Activated CD4-positive, alpha-beta T cell treated with anti-CD3 and anti-CD28 coated beads, Interleukin-2, amount 10 ng/mL, durations not matched to agents 7 days and 5 days (primary cell): ENCODE measurements around the gene AMMECR1. TPM values are rescaled to one million over a fixed set of nuclear protein-coding genes. Genes with fewer than 3 reads are reported as not detected.

Experiments used
- CTCF ChIA-PET: fragments of 350-600 bp; sonication (Branson Sonifier 250); formaldehyde crosslinking; loops from one replicate; lab custom pipeline; 2021; ENCODE audit warnings: antibody characterized with exemption; lab: Charles Lee
- POLR2A ChIA-PET: fragments of 350-600 bp; sonication (Branson Sonifier 250); formaldehyde crosslinking; loops from one replicate; lab custom pipeline; 2021; ENCODE audit warnings: antibody characterized with exemption; lab: Charles Lee
- DNase-seq: peaks from one replicate; pipeline ENCODE4 v3.0.0-alpha.2; 2020
- H3K27ac Mint-ChIP-seq: one replicate; pipeline ENCODE4 v1.8.0; 2021; ENCODE audit warnings: mild to moderate bottlenecking, moderate library complexity, mixed read lengths
- H3K27me3 Mint-ChIP-seq: one replicate; pipeline ENCODE4 v1.8.0; 2021; ENCODE audit warnings: mixed read lengths
- H3K36me3 Mint-ChIP-seq: one replicate; pipeline ENCODE4 v1.8.0; 2021; ENCODE audit warnings: low read depth, mixed read lengths
- H3K4me1 Mint-ChIP-seq: one replicate; pipeline ENCODE4 v1.8.0; 2021; ENCODE audit warnings: mixed read lengths
- H3K4me3 Mint-ChIP-seq: one replicate; pipeline ENCODE4 v1.8.0; 2021; ENCODE audit warnings: mild to moderate bottlenecking, moderate library complexity, mixed read lengths
- H3K9me3 Mint-ChIP-seq: one replicate; pipeline ENCODE4 v1.8.0; 2021; ENCODE audit warnings: mixed read lengths
- total RNA-seq, 2 experiments: library from RNA; stranded (reverse); gene quantifications; one replicate each; pipeline ENCODE4 v1.2.3, GENCODE V29; 2021

The AMMECR1 gene
- total RNA-seq, 2 experiments from 2014 or later: 8.6 to 9.9 TPM

DNA sequence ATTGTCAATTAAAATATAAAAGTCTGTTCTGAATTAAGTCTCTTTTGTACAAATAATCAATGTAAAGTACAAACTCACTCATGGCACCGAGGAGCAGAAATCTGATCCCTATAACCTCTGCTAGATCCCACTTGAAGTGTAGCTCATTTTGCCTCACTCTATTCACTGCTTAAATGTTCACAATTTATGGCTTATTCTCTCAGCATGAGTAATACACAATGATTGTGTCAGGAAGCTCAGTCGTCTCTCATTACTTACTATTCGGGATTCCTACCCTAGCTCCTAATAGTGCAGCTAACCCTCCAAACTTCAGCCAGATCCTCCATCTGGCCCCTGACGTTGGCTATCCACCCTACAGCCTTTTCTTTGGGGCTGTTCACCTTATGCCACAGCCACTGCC, 4.7 kb upstream of the AMMECR1 start:
- peaks cover 6% of the 10 kb centered on the region for H3K27me3 Mint-ChIP-seq
- H3K4me1 Mint-ChIP-seq: peaks cover 5% of the 10 kb centered on the region
- no peaks in the 10 kb centered on the region for H3K36me3 Mint-ChIP-seq
- ChIA-PET CTCF (interaction anchor here (1.0 to 1.2 kb wide), 2 partner anchors 13 to 34 kb away, joined by 3 read pairs; no protein-coding TSS in a partner anchor), POLR2A (no interaction called here)
- no peak for DNase-seq
- no peaks in the 10 kb centered on the region for H3K9me3 Mint-ChIP-seq
- no peak overlapping the region for H3K27ac Mint-ChIP-seq
- H3K4me3 Mint-ChIP-seq: no peak overlapping the region

DNA sequence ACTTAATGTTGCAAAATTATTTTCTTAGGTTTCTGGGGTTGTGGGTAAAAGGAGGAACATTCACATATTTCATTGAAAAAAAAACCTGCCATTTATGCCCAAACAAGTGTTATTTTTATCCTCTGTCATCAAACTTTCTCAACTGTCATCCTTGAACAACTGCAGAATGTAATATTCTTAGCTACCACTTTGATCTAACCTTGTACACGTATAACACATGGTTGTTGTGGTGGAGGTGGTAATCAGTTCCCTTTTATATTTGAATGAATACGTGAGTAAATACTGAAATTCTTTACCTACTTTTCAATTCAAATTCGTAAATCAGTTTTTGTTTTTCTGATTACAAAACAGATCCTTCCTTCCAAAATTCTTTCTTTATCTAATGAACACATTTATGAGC, 3.8 kb upstream of the AMMECR1 start:
- POLR2A ChIA-PET: no interaction called here

DNA sequence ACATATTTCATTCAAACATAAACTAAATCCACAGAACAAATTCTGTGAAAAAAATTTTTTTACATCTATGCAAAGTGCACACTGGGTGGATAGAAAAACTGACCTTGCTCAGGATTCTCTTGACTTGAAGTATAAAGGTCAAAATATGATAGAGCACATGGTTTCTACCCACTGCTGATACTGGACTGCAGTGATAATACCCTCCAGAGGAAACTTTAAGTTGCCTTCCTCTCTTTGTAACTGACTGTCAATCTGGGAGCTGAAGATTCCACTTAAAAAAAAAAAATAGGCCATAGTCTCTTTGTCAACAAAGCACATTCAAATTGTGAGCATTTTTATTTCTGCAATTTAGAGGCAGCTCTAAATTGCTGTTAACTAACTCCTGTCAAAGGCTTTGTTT, 3.2 kb upstream of the AMMECR1 start:
- no peak for DNase-seq
- peaks cover 6% of the 10 kb centered on the region for H3K4me1 Mint-ChIP-seq
- CTCF ChIA-PET: no interaction called here
- no peak overlapping the region for H3K4me3 Mint-ChIP-seq
- no peak overlapping the region for H3K27ac Mint-ChIP-seq
- no peaks in the 10 kb centered on the region for H3K36me3 Mint-ChIP-seq
- POLR2A ChIA-PET: no interaction called here
- H3K27me3 Mint-ChIP-seq: peaks cover 6% of the 10 kb centered on the region
- no peaks in the 10 kb centered on the region for H3K9me3 Mint-ChIP-seq

More for the DNA sequence above, 3.8 kb upstream of the AMMECR1 start:
- Mint-ChIP-seq H3K4me3 (no peak overlapping the region), H3K4me1 (peaks cover 5% of the 10 kb centered on the region), H3K9me3 (no peaks in the 10 kb centered on the region), H3K27ac (no peak overlapping the region), H3K27me3 (peaks cover 6% of the 10 kb centered on the region), H3K36me3 (no peaks in the 10 kb centered on the region)
- DNase-seq: no peak
- CTCF ChIA-PET: no interaction called here

DNA sequence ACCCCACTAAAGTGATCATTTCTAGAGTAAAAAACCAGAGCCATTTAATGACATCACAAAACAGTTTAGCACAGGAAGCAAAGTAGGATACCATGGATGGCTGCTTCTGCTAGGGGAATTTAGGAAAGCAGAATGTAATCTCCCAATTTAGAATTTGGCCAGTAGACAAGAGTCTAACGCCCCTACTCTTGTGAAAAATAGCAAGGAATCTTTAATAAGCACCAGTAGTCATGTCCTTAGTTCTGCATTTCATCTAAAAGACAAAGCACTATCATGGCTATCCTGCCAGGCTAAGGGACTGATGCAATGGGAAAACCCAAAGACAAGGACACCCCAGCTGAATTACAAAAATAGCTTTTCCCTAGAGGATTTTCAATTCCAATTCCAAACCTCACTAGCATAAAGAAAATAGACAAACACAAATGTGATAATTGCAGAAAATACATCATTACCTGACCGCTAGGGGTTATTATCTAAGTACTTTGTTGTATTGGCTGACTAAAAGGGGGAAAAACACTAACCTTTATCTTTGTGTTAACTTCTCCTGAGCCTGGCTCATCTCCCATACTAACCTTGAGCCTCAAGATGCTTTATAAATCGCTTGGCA, 2.6 kb upstream of the AMMECR1 start:
- H3K4me3 Mint-ChIP-seq: no peak overlapping the region
- ChIA-PET CTCF (no interaction called here), POLR2A (no interaction called here)
- H3K4me1 Mint-ChIP-seq: peaks cover 8% of the 10 kb centered on the region
- H3K27ac Mint-ChIP-seq: no peak overlapping the region
- DNase-seq: no peak
- H3K9me3 Mint-ChIP-seq: no peaks in the 10 kb centered on the region
- H3K36me3 Mint-ChIP-seq: no peaks in the 10 kb centered on the region
- peaks cover 6% of the 10 kb centered on the region for H3K27me3 Mint-ChIP-seq

DNA sequence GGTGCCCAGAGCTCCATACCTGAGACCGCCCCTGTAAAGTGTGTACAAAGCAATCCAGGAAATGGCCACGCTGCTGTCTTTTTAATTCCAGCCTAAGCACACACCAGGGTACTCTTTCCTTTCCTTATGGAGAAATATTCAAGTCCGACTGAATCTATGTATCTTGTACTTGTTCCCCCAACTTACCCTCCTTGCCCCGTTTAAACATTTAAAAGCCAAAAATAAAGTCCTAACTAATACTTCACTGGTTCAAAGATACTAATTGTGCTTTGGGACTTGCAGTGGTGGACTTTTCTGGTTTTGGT, 731 bp upstream of the AMMECR1 start:
- peak overlapping the region; percentile 88 for H3K4me3 Mint-ChIP-seq
- ChIA-PET POLR2A (no interaction called here), CTCF (interaction anchor here (0.9 kb wide), 1 partner anchor 414 kb away, joined by 4 read pairs; no protein-coding TSS in a partner anchor)
- H3K4me1 Mint-ChIP-seq: peaks cover 20% of the 10 kb centered on the region
- H3K27me3 Mint-ChIP-seq: peaks cover 3% of the 10 kb centered on the region
- DNase-seq: no peak
- H3K27ac Mint-ChIP-seq: peak overlapping the region; percentile 92
- no peaks in the 10 kb centered on the region for H3K9me3 Mint-ChIP-seq
- H3K36me3 Mint-ChIP-seq: no peaks in the 10 kb centered on the region

DNA sequence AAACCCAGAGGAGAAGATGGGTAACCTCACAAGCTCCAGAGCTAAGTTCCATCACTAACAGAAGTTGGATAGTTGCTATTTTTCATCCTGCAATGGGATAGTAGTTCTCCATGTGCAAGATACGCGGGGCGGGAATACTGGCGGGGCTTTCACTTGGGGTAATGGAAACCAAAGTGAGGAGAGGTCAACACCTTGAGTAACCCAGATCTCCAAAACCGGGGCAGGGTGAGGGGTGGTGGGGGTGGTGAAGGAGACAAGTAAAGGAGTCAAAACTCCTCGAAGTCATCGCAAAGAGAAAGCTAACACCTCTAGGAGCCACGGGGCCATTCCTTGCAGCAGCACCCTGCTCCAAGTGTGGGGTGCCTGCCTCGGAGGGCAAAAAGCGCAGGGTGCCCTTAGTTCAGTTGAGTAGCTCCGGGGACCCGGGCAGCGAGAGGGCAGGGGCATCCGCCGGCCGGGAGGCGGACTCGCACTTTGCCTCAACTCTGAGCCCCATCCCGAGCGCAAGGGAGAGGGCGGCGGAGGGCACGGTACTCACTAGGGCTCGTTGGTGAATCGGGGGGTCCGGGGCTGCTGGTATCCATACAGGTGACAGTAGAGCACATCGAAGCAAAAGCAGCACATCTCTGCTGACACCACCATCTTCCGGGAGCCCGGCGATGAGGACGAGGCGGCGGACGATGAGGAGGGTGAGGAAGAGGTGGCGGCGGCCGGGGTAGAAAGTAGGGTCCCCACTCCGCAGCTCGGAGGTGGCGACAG, 645 bp downstream of the AMMECR1 start:
- peak overlapping the region; percentile 88 for H3K27ac Mint-ChIP-seq
- H3K4me3 Mint-ChIP-seq: peak overlapping the region; percentile 88
- POLR2A ChIA-PET: interaction anchor here (1.4 kb wide), 1 partner anchor 88 kb away, joined by 7 read pairs; no protein-coding TSS in a partner anchor
- no peaks in the 10 kb centered on the region for H3K9me3 Mint-ChIP-seq
- no peaks in the 10 kb centered on the region for H3K36me3 Mint-ChIP-seq
- peaks cover 24% of the 10 kb centered on the region for H3K4me1 Mint-ChIP-seq
- peaks cover 3% of the 10 kb centered on the region for H3K27me3 Mint-ChIP-seq
- peak; percentile 21 for DNase-seq
- CTCF ChIA-PET: interaction anchor here (0.5 kb wide), 1 partner anchor 107 kb away, joined by 3 read pairs; no protein-coding TSS in a partner anchor

DNA sequence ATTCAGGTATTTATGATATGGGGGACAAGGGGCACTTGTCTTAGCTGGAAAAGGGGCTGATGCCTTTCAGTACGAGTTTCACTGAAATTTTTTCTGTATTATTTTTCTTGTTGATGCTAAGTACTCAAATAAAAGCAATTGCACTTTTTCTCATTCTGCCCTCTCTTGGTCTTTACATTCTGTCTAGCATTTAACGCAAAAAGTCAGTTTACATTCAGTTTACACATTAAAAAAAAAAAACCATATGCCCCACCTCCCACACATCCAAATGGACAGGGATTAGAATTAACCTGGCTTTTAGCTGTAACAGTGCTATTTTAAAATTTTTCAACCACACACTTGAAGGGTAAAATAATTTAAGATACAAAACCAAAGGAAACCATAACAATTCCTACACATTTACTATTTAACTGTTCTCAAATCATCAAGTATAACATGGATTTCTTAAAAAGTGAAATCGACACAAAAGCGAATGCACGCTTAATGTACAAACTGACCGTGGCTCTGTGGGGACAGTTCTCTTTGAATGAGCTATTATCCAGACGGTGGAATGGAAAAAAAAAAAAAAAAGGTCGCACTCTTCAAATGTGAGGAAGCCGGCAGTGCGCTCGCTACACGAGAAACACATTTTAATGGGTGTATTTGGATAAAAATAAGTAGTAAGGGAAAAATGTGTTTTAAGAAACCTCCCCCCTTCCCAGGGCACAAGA, 1.4 kb downstream of the AMMECR1 start:
- no peaks in the 10 kb centered on the region for H3K9me3 Mint-ChIP-seq
- no peaks in the 10 kb centered on the region for H3K27me3 Mint-ChIP-seq
- CTCF ChIA-PET: no interaction called here
- peak overlapping the region; percentile 88 for H3K4me3 Mint-ChIP-seq
- peak overlapping the region; percentile 88 for H3K27ac Mint-ChIP-seq
- peaks cover 27% of the 10 kb centered on the region for H3K4me1 Mint-ChIP-seq
- POLR2A ChIA-PET: no interaction called here
- H3K36me3 Mint-ChIP-seq: no peaks in the 10 kb centered on the region
- no peak for DNase-seq

DNA sequence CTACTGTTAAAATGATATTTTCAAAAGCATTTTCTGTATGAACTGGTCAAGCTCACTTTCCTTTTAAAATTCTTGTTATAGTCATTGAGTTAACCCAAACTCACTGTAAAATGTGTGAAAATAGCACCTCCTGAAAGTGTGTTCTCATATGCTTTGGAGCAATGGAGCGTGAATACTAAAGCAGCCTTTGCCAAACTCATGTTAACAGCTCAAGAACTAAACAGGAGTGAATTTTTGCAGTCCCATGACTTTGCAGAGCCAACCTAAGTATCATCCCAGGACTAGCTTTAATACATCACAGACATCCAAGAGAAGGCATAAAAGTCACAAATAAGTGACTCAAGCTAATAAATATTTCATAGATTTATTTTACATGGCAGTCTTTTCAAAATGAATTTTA, 2.3 kb downstream of the AMMECR1 start:
- peaks cover 35% of the 10 kb centered on the region for H3K4me1 Mint-ChIP-seq
- CTCF ChIA-PET: no interaction called here
- POLR2A ChIA-PET: no interaction called here

DNA sequence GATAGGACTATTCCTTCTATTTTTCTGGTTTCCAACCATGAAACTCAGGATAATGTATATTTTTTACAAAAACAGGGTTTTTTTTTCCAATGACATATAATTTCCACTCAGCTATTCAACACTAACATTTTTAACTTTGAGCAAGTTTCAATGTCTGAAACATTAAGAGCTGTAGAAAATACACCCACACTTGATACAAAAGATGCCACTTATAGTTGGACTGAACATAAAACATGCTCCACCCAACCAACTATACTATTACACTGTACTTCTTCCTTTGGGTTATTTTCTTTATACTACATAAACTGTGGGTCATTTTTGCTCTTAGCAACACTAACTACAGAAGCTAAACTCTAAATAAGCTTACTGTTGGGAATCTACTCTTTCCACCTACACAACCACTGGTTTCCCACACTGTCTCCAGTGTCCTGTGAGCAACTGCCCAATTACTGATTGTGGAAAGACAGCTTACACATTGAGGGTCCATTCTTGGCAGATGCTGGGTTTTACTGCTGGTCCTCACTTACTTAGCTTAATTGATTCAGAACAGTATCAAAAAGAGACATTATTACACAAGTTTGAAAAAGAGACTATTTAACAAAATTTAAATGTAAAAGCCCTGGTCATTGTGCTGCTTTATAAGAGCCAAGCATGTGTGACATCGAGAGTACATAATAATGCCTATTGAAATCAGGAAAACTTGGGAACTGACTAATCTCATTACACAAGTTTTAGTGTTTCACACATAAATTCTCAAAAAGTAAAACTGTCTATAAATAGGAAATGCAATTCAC, 6.3 kb downstream of the AMMECR1 start:
- ChIA-PET POLR2A (no interaction called here), CTCF (interaction anchor here (0.5 kb wide), 1 partner anchor 30 kb away, joined by 4 read pairs; no protein-coding TSS in a partner anchor)
- Mint-ChIP-seq H3K9me3 (no peaks in the 10 kb centered on the region), H3K27me3 (no peaks in the 10 kb centered on the region), H3K36me3 (peaks cover 5% of the 10 kb centered on the region), H3K4me1 (peaks cover 37% of the 10 kb centered on the region), H3K4me3 (no peak overlapping the region), H3K27ac (no peak overlapping the region)
- no peak for DNase-seq

More for the DNA sequence above, 2.3 kb downstream of the AMMECR1 start:
- Mint-ChIP-seq H3K9me3 (no peaks in the 10 kb centered on the region), H3K27ac (no peak overlapping the region), H3K4me3 (peak overlapping the region; percentile 88), H3K36me3 (no peaks in the 10 kb centered on the region), H3K27me3 (no peaks in the 10 kb centered on the region)
- DNase-seq: no peak

DNA sequence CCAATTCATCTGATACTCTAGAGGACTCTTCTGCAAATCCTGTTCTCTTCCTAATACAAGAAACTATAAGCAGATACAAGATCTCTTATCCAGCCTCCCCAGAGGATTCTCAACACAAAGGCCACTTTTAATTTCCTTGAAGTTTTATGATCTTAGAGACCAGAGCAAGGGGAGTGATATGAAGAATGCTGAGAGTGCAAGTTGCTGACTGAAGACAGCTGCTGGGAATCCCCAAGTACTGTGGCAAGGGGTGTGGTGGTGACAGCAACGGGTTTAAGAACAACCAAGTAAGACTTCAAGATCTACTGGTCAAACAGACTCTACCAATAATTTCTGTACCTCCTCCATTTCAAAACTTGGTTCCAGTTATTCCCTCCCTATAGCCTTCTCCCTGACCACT, 7.0 kb downstream of the AMMECR1 start:
- H3K27ac Mint-ChIP-seq: no peak overlapping the region
- no peak overlapping the region for H3K4me3 Mint-ChIP-seq
- H3K36me3 Mint-ChIP-seq: peaks cover 5% of the 10 kb centered on the region

DNA sequence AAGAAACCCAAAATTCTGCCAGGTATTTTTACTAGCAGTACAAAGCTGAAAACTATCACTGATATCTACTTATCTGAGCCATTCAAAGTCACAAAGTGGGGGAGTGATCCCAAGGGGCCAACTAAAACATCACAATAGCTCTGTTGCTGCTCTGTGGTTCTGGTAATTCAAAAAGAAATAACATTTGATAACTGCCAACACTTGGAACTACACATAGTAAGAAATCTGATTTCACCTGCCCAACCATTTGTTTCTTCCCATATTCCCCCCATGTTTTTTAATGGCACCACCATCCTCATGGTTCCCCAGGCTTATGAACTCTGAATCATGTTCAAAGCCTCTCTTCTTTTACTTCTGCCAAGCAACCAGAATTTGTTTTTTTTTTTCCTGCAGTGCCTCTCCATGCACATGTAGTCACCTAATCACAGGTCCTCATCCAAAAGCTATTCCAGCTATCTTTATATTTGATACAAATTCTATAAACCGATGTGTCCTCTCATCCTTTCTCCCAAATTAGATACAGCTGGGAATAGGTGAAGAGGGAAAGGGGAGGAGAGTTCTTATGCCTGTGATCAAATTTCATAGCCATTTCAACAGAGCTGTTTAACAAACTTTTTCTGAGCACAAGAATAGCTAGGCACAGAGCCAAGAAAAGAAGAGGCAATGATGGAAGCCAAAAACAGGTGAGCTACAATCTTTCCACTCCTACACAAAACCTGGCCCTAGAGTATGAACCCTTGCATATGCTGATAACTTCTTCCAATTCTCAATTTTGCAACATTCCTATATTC, 7.7 kb downstream of the AMMECR1 start:
- Mint-ChIP-seq H3K4me1 (peaks cover 31% of the 10 kb centered on the region), H3K27ac (no peak overlapping the region), H3K27me3 (no peaks in the 10 kb centered on the region), H3K4me3 (no peak overlapping the region), H3K36me3 (peaks cover 5% of the 10 kb centered on the region), H3K9me3 (no peaks in the 10 kb centered on the region)
- POLR2A ChIA-PET: no interaction called here
- CTCF ChIA-PET: interaction anchor here (0.6 to 1.0 kb wide), 2 partner anchors 13 to 101 kb away, joined by 3 read pairs; no protein-coding TSS in a partner anchor
- no peak for DNase-seq

More for the DNA sequence above, 7.0 kb downstream of the AMMECR1 start:
- ChIA-PET POLR2A (no interaction called here), CTCF (no interaction called here)
- H3K9me3 Mint-ChIP-seq: no peaks in the 10 kb centered on the region
- DNase-seq: peak; percentile 11
- H3K27me3 Mint-ChIP-seq: no peaks in the 10 kb centered on the region
- peaks cover 36% of the 10 kb centered on the region for H3K4me1 Mint-ChIP-seq

DNA sequence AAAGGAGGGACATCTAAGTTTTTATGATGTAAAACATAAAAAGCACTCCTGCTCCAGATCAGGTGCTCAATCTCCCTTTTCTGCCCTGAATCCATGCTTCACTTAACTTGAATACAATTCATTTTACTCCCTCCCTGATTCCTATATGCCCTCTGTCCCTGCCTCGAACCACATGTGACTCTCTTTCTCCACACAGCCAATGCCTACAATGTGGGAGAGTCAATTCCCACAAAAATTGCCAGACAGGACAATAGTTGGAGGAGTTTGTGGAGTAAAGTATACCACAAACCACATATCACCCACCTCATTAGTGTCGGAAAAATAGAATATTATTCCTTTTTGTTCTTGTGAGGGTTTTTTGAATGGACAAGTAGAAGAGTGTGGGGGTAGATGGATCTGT, 9.7 kb downstream of the AMMECR1 start:
- peaks cover 5% of the 10 kb centered on the region for H3K36me3 Mint-ChIP-seq
- no peak overlapping the region for H3K4me3 Mint-ChIP-seq
- H3K9me3 Mint-ChIP-seq: no peaks in the 10 kb centered on the region
- no peak for DNase-seq
- no peak overlapping the region for H3K27ac Mint-ChIP-seq
- CTCF ChIA-PET: interaction anchor here (0.7 kb wide), 1 partner anchor 55 kb away, joined by 4 read pairs; no protein-coding TSS in a partner anchor
- POLR2A ChIA-PET: no interaction called here
- H3K4me1 Mint-ChIP-seq: peaks cover 25% of the 10 kb centered on the region
- H3K27me3 Mint-ChIP-seq: no peaks in the 10 kb centered on the region
